Epithelial cell of proximal tubule (primary cell): Measurements from ENCODE around the gene KLF16. TPM values are rescaled to one million over a fixed set of nuclear protein-coding genes. Genes with fewer than 3 reads are reported as not detected.
A peak's percentile ranks its signal among the peaks of the same experiment; 100 is the strongest.
"Not testable (repeated sequence)": the region's sequence is repeated elsewhere in the genome, so short reads cannot be mapped to it uniquely, and the experiment has no call there.

Source experiments
- DNase-seq: peaks from one replicate; pipeline ENCODE4 v3.0.0-alpha.2; 2011; ENCODE audit warnings: low read depth
- H3K4me3 ChIP-seq: 2 replicates; pipeline ENCODE4 v1.5.1; 2011; ENCODE audit warnings: low read depth, mild to moderate bottlenecking, low read length
- CTCF ChIP-seq: conservative IDR thresholded peaks from 2 replicates; pipeline ENCODE4 v1.5.1; 2012; ENCODE audit warnings: low read depth, mild to moderate bottlenecking, low read length
- total RNA-seq: library from RNA; depleted of rRNA; stranded (reverse); fragments of >200 nt; gene quantifications from 2 replicates; pipeline ENCODE4 v1.2.3, GENCODE V29; 2015

Gene KLF16
- total RNA-seq, 1 donor from 2014 or later: 28.1 TPM

- no peak overlapping the region for H3K4me3 ChIP-seq
- TF ChIP-seq CTCF: no peak
- no peak for DNase-seq
Observed at GRCh38 chr19:1901940-1902404, 38.6 kb upstream of the KLF16 start.

GRCh38 chr19:1896508-1896907, 33.1 kb upstream of the KLF16 start:
- H3K4me3 ChIP-seq: no peak overlapping the region
- TF ChIP-seq CTCF: no peak

GRCh38 chr19:1893791-1894190, 30.4 kb upstream of the KLF16 start:
- TF ChIP-seq CTCF: no peak
- no peak for DNase-seq
- H3K4me3 ChIP-seq: no peak overlapping the region

More at GRCh38 chr19:1896508-1896907, 33.1 kb upstream of the KLF16 start:
- DNase-seq: no peak

GRCh38 chr19:1889907-1890306, 26.5 kb upstream of the KLF16 start:
- no peak for DNase-seq
- no peak overlapping the region for H3K4me3 ChIP-seq
- no peak for TF ChIP-seq CTCF

GRCh38 chr19:1888385-1888784, 25.0 kb upstream of the KLF16 start:
- DNase-seq: no peak
- H3K4me3 ChIP-seq: no peak overlapping the region
- no peak for TF ChIP-seq CTCF

GRCh38 chr19:1886360-1886759, 23.0 kb upstream of the KLF16 start:
- H3K4me3 ChIP-seq, DNase-seq: not testable (repeated sequence)

GRCh38 chr19:1885398-1886119, 22.2 kb upstream of the KLF16 start, which contains the start of gene ABHD17A:
Gene ABHD17A (minus strand): TSS chr19:1885496. CDS start chr19:1881566, 3,930 bp downstream.
- DNase-seq: not testable (repeated sequence)
- H3K4me3 ChIP-seq: peak within 1 kb of the TSS; percentile 98

- peak overlapping the region; percentile 98 for H3K4me3 ChIP-seq
- DNase-seq: no peak
- TF ChIP-seq CTCF: no peak
Observed at GRCh38 chr19:1884719-1885334, 21.4 kb upstream of the KLF16 start.
